Mononuclear cell (primary cell): Measurements from ENCODE around the gene TMA7B. TPM values are rescaled to one million over a fixed set of nuclear protein-coding genes. Genes with fewer than 3 reads are reported as not detected.
"Not testable (repeated sequence)": the region's sequence is repeated elsewhere in the genome, so short reads cannot be mapped to it uniquely, and the experiment has no call there.

Experiments
- H3K27me3 ChIP-seq: 2 replicates; pipeline ENCODE4 v1.6.0; 2011; ENCODE audit warnings: low read length, control low read depth; ENCODE audit not compliant: insufficient read depth
- H3K4me1 ChIP-seq: 2 replicates; pipeline ENCODE4 v1.5.1; 2011; ENCODE audit warnings: mild to moderate bottlenecking, low read length, control low read depth; ENCODE audit not compliant: insufficient read depth
- H3K4me3 ChIP-seq: 2 replicates; pipeline ENCODE4 v1.5.1; 2011; ENCODE audit warnings: mild to moderate bottlenecking, low read length, moderate library complexity
- H3K9me3 ChIP-seq: 2 replicates; pipeline ENCODE4 v1.5.1; 2011; ENCODE audit warnings: low read depth, mild to moderate bottlenecking, control low read depth, low read length
- total RNA-seq: library from RNA; depleted of rRNA; stranded (reverse); fragments of >200 nt; gene quantifications from one replicate; pipeline ENCODE4 v1.2.3, GENCODE V29; 2012

Gene TMA7B
- total RNA-seq, 1 donor: 7.9 TPM

GRCh38 chr22:39979048-39979447 is 18.9 kb downstream of the TMA7B start:
- no peaks in the 10 kb centered on the region for H3K9me3 ChIP-seq
- H3K4me3 ChIP-seq: no peak overlapping the region
- H3K27me3 ChIP-seq: no peaks in the 10 kb centered on the region
- H3K4me1 ChIP-seq: no peaks in the 10 kb centered on the region

- H3K9me3 ChIP-seq: no peaks in the 10 kb centered on the region
- no peaks in the 10 kb centered on the region for H3K4me1 ChIP-seq
- no peaks in the 10 kb centered on the region for H3K27me3 ChIP-seq
- H3K4me3 ChIP-seq: no peak overlapping the region
Measured at GRCh38 chr22:39979458-39979857, 19.3 kb downstream of the TMA7B start.

- Histone ChIP-seq H3K27me3 (no peaks in the 10 kb centered on the region), H3K4me1 (no peaks in the 10 kb centered on the region), H3K9me3 (no peaks in the 10 kb centered on the region), H3K4me3 (no peak overlapping the region)
Measured at GRCh38 chr22:39980596-39980995, 20.4 kb downstream of the TMA7B start.

GRCh38 chr22:39983346-39983745 is 23.1 kb downstream of the TMA7B start:
- H3K4me3 ChIP-seq: no peak overlapping the region

GRCh38 chr22:39984006-39984405 is 23.8 kb downstream of the TMA7B start:
- Histone ChIP-seq H3K4me3 (no peak overlapping the region), H3K27me3 (no peaks in the 10 kb centered on the region), H3K4me1 (no peaks in the 10 kb centered on the region), H3K9me3 (no peaks in the 10 kb centered on the region)

More at GRCh38 chr22:39983346-39983745, 23.1 kb downstream of the TMA7B start:
- Histone ChIP-seq H3K27me3 (no peaks in the 10 kb centered on the region), H3K9me3 (no peaks in the 10 kb centered on the region), H3K4me1 (no peaks in the 10 kb centered on the region)

GRCh38 chr22:39984746-39985145 is 24.5 kb downstream of the TMA7B start:
- Histone ChIP-seq H3K27me3 (no peaks in the 10 kb centered on the region), H3K4me1 (no peaks in the 10 kb centered on the region), H3K4me3 (no peak overlapping the region), H3K9me3 (no peaks in the 10 kb centered on the region)

- Histone ChIP-seq H3K4me3 (no peak overlapping the region), H3K27me3 (no peaks in the 10 kb centered on the region), H3K9me3 (no peaks in the 10 kb centered on the region), H3K4me1 (no peaks in the 10 kb centered on the region)
Measured at GRCh38 chr22:39985383-39986035, 25.3 kb downstream of the TMA7B start.

GRCh38 chr22:39988386-39989114 is 28.4 kb downstream of the TMA7B start:
- peaks cover 17% of the 10 kb centered on the region for H3K27me3 ChIP-seq
- H3K4me3 ChIP-seq: no peak overlapping the region
- no peaks in the 10 kb centered on the region for H3K4me1 ChIP-seq
- H3K9me3 ChIP-seq: no peaks in the 10 kb centered on the region

GRCh38 chr22:39989633-39990032 is 29.4 kb downstream of the TMA7B start:
- Histone ChIP-seq H3K27me3 (peaks cover 27% of the 10 kb centered on the region), H3K9me3 (no peaks in the 10 kb centered on the region), H3K4me3 (no peak overlapping the region), H3K4me1 (peaks cover 4% of the 10 kb centered on the region)

- Histone ChIP-seq H3K4me3 (no peak overlapping the region), H3K9me3 (no peaks in the 10 kb centered on the region), H3K4me1 (peaks cover 10% of the 10 kb centered on the region), H3K27me3 (peaks cover 34% of the 10 kb centered on the region)
Measured at GRCh38 chr22:39990686-39991085, 30.5 kb downstream of the TMA7B start.

GRCh38 chr22:39991159-39991860 is 31.1 kb downstream of the TMA7B start:
- Histone ChIP-seq H3K4me1 (peaks cover 10% of the 10 kb centered on the region), H3K9me3 (no peaks in the 10 kb centered on the region), H3K27me3 (peaks cover 40% of the 10 kb centered on the region), H3K4me3 (no peak overlapping the region)

- H3K4me1 ChIP-seq: peaks cover 10% of the 10 kb centered on the region
- H3K27me3 ChIP-seq: peaks cover 47% of the 10 kb centered on the region
- no peak overlapping the region for H3K4me3 ChIP-seq
- no peaks in the 10 kb centered on the region for H3K9me3 ChIP-seq
Measured at GRCh38 chr22:39992088-39992826, 32.1 kb downstream of the TMA7B start.

- H3K9me3 ChIP-seq, H3K4me3 ChIP-seq, H3K4me1 ChIP-seq: not testable (repeated sequence)
- H3K27me3 ChIP-seq: peaks cover 47% of the 10 kb centered on the region
Measured at GRCh38 chr22:39992894-39993293, 32.7 kb downstream of the TMA7B start.

GRCh38 chr22:39994041-39994565 is 33.9 kb downstream of the TMA7B start:
- Histone ChIP-seq H3K27me3 (peaks cover 47% of the 10 kb centered on the region), H3K4me3 (no peak overlapping the region), H3K4me1 (peaks cover 10% of the 10 kb centered on the region), H3K9me3 (no peaks in the 10 kb centered on the region)
